HG02870 (cell line): ENCODE measurements around the gene TEN1.

Experiments used
- ATAC-seq: cut with Tn5 transposase; IDR thresholded peaks from one replicate; pipeline ENCODE4 v1.9.1; 2021; ENCODE audit warnings: mild to moderate bottlenecking, moderate library complexity; ENCODE audit not compliant: unreplicated experiment

TEN1 gene

DNA sequence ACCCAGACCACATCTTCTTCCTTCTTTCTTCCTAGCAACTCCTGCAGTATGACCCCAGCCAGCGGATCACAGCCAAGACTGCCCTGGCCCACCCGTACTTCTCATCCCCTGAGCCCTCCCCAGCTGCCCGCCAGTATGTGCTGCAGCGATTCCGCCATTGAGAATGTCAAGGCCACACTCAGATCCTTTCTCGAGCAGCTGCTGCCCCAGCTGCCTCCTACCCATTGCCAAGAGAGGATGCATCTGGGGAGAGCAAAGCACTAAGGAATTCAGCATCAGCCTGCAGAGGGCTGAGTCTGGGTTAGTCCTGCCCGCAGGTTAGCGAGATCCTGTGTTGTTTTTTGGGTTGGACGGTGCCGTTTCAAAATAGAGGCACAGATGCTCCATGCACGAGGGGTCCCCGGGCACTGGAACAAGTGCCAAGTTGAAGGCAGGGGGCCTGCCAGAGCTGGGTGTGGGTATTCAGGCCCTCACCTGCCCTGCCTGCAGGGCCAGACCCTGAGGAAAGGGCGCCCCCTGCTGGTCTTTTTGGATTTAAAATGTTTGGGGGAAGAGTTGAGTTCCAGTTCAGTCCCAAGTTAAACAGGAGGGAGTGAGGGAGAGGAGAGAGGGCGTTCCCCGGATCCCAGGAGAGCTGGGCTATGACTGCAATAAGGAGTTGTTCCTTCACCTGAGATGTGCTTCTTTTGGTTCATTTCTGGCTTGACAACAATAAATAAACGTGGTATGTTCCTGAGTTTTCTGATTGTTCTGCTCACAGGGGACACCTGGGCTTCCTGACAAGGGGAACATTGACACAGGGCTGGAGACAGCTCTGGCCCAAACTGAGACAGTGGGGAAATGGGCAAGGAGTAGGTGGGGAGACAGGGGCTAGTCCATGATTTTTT lies 26.5 kb downstream of the TEN1 start:
- ATAC-seq, result no peak

DNA sequence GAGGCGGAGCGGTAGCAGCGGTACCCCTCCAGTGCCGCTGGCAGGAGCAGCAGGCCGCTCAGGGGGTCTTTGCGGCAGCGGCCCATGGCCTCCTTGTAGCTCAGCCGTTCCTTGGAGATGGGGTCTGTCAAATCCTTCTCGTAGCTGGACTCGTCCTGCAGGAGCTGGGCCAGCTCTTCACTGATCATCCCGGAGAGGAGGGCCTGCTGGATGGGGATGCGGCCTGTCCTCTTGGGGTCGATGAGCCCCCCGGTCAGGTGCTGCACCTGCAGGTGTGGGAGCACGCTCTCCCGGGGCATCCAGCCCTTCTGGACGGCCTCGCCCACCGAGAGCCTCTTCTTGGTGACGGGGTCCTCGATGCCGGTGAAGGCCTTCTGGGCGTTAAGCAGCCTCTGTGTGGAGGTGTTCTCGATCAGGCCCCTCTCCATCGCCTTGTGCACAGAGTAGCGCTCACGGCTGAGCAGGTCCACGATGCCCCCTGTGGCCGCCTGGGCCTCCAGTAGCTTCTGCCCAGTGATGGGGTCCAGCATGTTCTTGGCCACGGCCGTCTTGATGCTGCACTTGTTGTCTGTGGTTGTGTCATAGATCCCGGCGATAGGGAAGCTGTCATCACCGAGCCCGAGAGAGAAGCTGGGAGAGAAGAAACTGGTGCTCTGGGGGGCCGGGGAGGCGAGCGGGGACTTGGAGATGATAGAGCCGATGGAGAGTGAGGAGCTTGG lies 28.2 kb downstream of the TEN1 start:
- no peak for ATAC-seq

DNA sequence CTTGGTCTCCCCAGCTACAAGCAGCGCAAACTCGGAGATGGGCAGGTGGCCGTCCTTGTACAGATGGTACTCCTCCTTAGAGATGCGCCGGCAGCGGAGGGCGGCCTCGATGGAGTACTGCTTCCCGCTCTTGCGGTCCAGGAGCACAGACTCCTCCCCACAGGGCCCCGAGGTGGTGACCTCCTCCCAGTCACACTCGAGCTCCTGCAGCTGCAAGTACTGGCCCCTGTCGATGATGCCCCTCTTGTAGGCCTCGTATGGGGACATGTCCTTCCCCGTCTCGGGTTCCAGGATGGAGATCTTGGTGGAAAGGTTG lies 28.8 kb downstream of the TEN1 start:
- ATAC-seq, result no peak

DNA sequence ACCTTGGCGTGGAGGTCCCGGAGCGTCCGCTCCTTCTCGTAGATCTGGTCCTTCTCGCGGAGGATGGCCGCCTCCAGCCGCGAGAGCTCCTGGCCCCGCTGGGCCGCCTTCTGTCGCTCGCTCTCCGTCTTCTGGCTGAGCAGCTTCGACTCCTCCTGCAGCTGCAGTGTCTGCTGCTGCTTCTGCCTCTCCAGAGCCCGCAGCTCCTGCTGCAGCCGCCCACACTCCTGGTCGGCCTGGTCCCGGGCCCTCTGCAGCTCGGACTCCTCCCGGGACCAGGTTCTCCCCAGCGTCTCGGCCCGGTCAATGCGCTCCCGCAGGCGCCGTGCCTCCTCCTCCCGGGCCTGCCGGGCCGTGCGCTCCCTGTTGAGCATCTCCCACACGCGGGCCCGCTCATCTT lies 29.2 kb downstream of the TEN1 start:
- ATAC-seq, result no peak

DNA sequence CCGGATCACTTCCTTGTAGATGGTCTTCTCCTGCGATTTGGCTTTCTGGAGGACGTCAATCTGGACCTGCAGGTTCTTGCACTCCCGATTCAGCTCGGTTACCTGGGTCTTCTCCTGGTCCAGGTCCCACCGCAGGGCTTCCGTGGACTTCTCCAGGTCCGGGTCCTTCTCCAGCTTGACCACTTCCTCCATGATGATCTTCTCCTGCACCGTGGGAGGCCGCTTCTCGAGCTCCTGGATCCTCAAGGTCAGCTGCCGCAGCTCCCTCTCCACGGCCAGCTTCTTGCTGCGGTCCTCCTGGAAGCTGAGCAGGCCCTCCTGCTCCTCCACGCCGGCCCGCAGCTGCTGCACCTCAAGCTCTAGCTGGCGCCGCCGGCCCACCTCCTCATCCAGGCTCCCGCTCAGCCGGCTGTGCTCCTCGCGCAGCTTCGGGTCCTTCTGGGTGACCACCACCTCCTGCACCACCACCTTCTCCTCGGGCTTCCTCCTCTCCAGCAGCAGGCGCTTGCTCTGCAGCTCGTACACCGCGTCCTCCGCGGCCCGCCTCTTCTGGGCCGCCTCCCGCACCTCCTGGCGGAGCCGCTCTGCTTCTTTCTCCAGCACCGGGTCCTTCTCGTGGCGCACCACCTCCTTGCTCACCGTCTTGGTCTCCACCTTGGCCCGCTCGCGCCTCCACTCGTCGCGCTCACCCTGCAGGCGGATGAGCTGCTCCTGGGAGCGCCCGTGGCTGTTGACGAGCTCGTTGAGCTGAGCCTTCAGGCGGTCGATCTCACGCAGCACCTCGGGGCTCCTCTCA lies 29.8 kb downstream of the TEN1 start:
- no peak for ATAC-seq

DNA sequence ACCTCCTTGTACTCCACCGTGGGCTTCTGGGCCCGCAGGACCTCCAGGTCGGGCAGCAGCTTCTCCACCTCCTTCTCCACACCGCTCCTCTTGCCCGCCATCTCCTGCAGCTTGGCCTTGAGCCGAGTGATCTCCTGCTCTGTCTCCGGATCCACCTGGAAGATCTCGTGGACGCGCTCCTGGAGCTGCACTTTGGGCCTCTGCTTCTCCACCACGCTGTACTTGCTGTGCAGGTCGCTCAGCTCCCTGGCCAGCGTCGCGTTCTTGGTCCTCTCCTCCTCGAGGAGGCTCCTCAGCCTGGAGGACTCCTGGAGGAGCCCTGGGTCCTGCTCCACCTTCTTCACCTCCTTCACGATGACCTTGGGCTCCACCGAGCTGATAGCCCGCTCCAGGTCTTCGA lies 30.4 kb downstream of the TEN1 start:
- no peak for ATAC-seq

DNA sequence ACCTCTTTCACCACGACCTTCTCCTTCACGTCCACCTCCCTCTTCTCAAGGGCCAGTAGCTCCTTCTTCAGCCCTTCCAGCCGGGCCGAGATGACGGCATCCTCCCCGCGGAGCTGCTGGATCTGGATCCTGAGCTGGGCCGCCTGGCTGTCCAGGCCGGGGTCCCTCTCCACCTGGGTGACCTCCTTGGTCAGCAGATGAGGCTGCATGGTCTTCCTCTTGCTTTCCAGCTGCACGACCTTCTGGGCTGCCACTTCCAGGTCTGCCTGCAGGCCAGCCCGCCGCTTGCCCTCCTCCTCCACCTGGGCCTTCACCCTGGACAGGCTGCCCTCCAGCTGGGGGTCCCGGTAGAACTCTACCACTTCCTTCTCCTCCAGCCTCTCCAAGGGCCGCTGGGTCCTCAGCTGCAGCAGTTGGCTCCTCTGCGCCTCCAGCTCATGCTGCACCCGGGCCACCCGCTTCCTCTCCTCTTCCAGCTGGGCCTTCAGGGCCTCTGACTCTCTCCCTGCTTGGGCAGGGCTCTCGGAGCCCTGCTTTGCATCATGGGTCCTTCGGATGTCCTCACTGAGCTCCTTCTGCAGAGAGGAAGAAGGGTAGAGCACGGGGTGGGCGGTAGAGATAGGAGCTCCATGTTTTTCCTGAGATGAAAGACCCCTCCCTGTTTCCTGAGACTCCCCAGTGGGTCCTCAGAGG lies 31.1 kb downstream of the TEN1 start:
- ATAC-seq, result no peak

DNA sequence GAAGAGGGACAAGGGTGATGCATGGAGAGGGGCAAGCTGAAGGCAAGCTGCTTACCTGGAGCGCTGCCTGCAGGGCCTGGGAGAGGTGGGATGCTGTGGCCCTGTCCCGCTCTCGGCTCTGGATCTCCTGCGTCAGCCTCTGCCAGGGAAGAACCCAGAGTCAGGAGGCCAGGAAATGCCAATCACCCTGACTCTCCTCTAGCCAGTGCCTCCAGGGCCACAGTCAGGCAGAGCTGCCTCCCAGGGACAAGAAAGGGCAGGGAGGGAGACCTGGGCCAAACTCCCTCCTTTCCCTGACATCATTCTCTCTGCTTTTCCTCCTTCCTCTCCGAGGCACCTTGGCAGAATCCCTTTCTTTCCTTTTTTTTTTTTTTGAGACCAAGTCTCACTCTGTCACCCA lies 32.9 kb downstream of the TEN1 start:
- no peak for ATAC-seq

DNA sequence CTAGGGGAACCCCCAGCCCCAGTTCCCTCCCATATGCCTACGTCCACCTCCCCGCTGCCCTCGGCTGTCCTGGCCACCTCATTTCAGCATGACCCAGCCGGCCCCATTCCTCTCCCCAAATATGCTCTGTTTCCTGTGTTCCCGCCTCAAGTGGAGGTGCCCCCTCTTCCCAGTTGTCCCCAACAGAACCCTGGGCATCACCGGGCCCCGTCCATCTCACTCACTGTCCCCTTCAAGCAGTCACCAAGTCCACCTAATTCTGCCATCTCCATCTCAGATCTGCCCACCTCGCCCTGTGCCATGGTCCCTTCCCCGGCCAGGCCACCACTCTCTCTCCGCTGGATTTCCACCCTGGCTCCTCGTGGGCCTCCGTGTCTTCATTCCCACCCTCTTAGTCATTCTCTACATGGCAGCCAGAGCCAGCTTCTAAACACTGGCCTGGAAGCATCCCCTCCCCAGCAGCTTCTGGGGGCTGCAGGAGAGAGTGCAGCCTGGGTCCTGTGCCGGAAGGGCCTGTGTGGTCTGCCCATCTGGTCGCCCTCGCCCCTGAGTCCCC lies 34.4 kb downstream of the TEN1 start:
- ATAC-seq, result no peak

DNA sequence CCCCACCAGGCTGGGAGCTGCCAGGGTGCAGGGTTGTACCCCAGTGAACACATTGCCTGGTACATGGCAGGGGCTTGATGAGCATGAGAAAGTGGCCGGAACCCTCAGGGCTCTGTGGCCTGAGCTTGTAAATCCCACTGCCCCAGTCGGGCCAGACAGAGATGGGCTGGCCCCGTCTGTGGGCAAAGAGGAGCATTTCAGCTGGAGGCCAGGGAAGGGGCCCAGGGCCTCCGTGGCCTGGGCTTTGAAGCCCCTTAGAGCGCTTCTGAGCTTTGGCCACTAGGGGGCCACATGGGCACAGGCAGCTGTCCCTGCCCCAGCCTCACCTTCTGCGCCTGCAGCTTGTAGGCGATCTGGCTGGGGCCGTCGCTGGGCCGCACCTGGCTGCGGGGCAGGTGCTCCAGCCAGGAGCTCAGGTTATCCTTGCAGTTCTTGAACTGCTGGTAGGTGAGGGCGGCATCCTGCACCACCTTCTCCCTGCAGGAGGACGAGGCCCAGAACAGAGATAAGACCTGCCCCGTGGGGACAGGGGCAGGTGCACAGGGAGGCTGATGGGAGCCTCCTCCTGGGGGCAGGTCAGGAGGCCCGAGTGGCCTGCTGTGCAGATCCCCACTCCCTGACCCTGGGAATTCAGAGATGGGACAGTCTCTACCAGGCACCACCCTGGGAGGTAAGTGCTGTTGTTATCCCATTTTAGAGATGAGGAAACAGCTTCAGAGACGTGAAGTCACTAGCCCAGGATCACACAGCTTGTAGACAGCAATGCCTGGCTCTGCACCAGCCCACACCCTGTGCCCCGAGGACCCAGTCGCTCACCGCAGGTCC lies 35.3 kb downstream of the TEN1 start:
- ATAC-seq, result no peak

DNA sequence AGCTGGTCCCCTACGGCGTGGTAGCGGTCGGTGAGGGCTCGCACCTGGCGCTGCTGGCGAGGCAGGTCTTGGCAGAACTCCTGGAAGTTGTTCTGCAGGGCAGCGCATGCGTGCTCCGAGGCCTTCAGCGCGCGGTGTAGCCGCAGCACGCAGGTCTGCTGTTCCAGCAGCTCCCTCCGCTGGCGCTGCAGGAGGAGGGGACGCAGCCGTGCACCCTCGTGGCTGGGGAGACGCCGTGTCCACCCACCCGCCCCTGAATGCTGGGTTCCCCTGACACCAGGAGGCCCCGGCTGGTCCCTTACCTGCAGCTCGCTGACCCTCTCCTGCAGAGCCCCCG lies 35.9 kb downstream of the TEN1 start:
- no peak for ATAC-seq

DNA sequence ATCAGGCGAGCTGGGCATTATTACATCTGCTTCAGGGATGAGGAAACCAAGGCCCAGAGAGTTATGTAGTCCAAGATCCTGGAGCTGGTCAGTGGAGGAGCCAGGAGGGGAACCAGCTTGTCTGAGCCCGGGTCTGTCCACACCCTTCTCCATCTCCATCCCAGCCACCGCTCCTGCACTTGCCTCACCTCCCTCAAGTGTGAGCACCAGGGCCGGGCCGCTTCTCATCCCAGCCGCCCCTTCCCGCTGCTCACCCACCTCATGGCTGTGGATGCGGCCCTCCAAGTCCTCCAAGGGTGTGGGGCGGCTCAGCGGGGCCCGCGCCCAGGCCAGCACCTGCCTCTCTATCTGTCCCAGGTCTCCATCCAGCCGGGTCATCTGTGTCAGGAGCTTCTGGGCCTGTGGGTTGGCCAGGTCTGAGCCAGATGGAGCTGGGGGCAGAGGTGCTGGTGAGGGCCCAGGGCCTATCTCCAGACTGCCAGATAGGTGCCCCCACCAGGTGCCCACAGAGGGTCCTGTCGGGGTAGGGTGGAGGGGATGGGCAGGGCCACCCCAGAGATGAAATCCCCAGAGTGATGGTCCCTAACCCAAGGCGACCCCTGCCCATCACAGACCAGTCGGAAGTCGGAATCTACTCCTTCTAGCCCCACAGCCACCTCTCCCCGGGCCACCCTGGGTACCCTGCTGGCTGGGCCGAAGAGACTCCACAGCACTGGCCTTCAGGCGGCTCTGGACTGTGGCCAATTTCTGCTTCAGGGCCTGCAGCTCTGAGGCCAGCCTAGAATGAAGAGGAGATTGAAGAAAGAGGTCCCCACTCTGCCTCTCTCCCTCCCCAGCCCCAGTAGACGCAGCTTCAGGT lies 38.7 kb downstream of the TEN1 start:
- no peak for ATAC-seq

DNA sequence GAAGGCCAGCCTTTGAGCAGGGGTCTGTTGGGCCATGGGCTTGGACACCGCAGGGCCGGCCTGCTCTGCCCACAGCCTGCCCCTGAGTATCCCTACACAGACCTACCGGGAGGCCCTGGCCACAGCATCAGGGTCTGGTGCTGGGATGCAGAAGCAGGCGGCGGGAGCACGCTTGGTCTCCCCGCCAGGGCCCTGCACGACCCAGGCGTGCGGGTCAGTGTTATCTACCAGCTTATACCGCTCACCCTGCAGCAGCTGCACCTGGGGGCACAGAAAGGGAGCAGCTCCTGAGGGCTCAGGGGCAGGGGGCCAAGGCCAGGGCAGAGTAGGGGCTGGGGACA lies 39.3 kb downstream of the TEN1 start:
- no peak for ATAC-seq

DNA sequence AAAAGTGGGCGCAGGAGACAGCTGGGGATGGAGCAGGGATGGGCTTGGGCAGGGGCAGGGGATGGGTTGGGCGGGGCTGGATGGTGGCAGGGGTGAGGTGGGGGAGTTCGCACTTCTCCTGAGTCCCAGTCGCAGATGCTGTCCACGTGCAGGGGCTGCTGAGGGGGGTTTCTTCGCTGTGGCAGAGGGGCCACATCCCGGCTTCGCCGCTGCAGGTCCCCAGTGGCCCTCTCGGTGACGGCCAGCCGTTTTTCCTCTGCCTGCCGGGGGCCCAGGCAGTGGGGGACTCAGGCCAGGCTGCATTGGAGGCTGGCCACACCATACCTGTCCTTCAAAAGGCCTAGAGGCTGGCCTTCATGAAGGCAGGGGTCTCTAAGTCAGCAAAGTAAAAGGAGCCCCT lies 39.8 kb downstream of the TEN1 start:
- ATAC-seq, result no peak

DNA sequence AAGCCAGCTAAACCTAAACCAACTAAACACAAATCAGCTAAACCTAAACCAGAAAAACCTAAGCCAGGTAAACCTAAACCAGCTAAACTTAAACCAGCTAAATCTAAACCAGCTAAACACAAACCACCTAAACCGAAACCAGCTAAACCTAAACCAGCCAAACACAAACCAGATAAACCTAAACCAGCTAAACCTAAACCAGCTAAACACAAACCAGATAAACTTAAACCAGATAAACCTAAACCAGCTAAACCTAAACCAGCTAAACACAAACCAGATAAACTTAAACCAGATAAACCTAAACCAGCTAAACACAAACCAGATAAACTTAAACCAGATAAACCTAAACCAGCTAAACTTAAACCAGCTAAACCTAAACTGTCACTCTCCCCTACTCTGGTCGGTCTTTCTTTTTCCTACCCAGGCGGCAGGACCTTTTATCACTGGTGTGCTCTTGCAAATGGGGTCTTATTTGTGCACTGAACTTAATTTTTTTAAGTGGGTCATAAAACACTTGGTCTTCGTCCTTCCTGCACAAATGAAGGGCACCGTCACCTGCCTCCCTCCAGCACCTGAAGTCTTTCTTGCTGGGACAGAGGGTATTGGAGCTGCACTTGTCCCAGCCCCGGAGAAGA lies 40.9 kb downstream of the TEN1 start:
- no peak for ATAC-seq

DNA sequence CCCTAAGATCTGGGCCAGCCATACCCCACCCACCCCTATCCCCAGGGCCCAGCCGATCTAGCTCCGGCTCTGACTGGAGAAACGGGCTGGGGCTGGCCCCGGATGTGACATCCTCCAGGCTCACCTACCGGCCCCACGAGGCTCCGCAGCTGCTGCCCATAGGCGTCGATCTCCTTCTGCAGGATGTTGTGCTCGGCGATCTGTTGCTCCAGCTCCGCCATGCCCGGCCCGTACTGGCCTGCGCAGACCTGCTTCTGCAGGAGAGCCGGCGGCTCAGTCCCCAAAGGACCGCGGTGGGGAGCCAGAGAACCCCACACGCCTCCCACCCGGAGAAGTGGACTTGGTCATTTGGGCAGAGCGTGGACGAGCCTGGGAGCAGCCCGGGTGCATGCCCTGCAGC lies 43.2 kb downstream of the TEN1 start:
- ATAC-seq, result no peak

DNA sequence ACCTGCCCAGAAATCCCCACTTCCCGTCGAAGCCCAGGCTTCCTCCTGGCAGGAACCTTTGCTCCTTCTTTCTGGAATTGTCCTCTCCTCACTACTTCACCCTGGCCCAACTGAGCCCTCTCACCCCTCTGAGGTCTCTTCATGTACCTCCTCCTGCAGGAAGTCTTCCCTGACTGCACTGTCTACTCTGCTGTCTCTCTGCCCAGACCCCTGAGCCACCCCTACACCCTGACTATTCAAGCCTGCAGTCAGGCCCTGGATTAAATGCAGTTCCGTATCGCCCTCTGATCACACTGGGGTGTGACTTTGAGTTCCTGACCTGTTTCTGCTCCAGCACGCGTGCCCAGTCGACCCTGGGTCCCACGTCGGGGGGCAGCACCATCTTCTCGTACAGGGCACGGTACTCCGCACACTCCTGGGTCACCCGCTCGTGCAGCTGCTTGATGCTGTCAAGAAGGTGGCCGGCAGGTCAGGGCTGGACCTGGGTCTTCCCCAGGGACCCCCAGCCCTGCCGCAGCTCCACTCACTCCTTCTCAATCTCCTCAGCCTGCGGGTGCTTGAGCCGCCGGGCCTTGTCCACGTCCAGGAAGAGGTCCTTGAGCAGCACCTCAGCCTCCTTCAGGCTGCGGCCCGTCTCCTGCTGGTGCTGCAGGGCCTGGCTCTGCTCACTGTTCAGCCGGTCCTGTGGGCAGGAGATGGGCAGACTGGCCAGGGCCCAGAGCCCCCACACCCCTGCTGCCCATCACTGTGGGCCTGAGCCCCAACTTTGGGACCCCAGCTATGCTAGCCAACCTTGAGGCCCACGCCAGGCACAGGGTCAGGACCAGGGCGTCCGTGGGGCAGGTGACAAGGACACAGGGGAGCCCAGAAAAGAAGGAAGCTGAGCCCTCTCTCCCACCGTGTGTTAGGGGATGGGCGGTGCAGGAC lies 44.2 kb downstream of the TEN1 start:
- ATAC-seq, result no peak

DNA sequence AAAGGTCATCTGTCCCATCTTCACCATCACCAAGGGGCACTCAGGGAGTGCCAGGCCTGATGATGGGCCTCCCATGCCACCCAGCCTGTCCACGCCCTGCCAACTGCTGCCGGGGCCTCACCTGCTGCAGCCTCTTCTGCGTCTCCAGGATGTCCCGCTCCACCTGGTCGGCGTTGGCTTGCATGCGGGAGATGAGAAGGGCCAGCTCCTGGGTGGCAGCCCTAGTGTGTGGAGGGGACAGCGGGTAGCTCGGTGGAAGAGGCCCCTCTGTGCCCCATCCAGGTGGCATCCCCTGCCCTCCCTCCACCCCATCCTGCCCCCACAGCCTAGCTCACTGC lies 44.8 kb downstream of the TEN1 start:
- no peak for ATAC-seq
